ENCODE data around the gene DUSP7.

DNA sequence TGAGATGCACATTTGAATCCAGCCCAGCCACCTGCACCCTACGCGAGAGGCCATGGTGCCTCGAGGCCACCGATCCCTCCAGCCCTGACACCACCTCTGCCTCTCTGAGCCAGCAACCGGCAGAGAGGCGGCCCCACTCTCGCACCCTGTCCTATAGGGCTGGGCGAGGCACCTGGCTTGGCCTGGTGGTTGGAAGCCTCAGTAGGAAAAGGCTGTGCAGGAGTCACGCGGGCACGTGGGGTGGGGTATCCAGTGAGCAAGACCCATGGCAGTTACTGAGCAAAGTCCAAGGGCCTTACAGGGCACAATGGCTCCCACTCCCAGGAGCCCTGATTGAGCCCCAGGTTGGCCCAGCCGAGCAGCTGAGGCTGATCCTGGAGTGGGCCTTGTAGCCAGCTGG lies 12.4 kb upstream of the DUSP7 start:
- TF ChIP-seq, protein P1, sequence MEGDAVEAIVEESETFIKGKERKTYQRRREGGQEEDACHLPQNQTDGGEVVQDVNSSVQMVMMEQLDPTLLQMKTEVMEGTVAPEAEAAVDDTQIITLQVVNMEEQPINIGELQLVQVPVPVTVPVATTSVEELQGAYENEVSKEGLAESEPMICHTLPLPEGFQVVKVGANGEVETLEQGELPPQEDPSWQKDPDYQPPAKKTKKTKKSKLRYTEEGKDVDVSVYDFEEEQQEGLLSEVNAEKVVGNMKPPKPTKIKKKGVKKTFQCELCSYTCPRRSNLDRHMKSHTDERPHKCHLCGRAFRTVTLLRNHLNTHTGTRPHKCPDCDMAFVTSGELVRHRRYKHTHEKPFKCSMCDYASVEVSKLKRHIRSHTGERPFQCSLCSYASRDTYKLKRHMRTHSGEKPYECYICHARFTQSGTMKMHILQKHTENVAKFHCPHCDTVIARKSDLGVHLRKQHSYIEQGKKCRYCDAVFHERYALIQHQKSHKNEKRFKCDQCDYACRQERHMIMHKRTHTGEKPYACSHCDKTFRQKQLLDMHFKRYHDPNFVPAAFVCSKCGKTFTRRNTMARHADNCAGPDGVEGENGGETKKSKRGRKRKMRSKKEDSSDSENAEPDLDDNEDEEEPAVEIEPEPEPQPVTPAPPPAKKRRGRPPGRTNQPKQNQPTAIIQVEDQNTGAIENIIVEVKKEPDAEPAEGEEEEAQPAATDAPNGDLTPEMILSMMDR (IDR thresholded peaks at IDR 0.05; ENCODE audit: poor library complexity): no peak
- TF ChIP-seq EZH2 (IDR thresholded peaks at IDR 0.05; ENCODE audit: borderline replicate concordance) (no peak), EZH2phosphoT487 (IDR thresholded peaks at IDR 0.05; ENCODE audit: low read depth, severe bottlenecking, unreplicated experiment) (no peak)

All from hepatocyte (in vitro differentiated cells).